ENCODE data around the gene GMIP. TPM values are rescaled to one million over a fixed set of nuclear protein-coding genes. Genes with fewer than 3 reads are reported as not detected.

Gene GMIP
- total RNA-seq, 2 donors from 2014 or later = 3.6 to 20.1 TPM

- no peak for DNase-seq
- Histone ChIP-seq H3K9me3 (no peaks in the 10 kb centered on the region), H3K4me1 (no peaks in the 10 kb centered on the region), H3K36me3 (replicated peaks in 1 of 2; ENCODE audit: insufficient read depth in 1 of 2, low read depth in 2 of 2) (no peaks in the 10 kb centered on the region), H3K4me3 (no peak overlapping the region), H3K27me3 (no peaks in the 10 kb centered on the region), H3K27ac (no peak overlapping the region)
- TF ChIP-seq, protein P1, sequence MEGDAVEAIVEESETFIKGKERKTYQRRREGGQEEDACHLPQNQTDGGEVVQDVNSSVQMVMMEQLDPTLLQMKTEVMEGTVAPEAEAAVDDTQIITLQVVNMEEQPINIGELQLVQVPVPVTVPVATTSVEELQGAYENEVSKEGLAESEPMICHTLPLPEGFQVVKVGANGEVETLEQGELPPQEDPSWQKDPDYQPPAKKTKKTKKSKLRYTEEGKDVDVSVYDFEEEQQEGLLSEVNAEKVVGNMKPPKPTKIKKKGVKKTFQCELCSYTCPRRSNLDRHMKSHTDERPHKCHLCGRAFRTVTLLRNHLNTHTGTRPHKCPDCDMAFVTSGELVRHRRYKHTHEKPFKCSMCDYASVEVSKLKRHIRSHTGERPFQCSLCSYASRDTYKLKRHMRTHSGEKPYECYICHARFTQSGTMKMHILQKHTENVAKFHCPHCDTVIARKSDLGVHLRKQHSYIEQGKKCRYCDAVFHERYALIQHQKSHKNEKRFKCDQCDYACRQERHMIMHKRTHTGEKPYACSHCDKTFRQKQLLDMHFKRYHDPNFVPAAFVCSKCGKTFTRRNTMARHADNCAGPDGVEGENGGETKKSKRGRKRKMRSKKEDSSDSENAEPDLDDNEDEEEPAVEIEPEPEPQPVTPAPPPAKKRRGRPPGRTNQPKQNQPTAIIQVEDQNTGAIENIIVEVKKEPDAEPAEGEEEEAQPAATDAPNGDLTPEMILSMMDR (IDR thresholded peaks at IDR 0.05) = no peak
- TF ChIP-seq POLR2A (IDR thresholded peaks at IDR 0.05) = no peak
- intact Hi-C loops (cut with DNase I) = no loop called here
- no peak for ATAC-seq
- WGBS, 2 donors = 95 to 96% methylated on average over 36 of the region's 36 CpGs
Measured at GRCh38 chr19:19634516-19635312, 8.7 kb downstream of the GMIP start.

GRCh38 chr19:19633711-19634515 is 9.5 kb downstream of the GMIP start:
- Histone ChIP-seq H3K4me1 (peaks cover 5% of the 10 kb centered on the region), H3K36me3 (replicated peaks in 1 of 2; ENCODE audit: insufficient read depth in 1 of 2, low read depth in 2 of 2) (no peaks in the 10 kb centered on the region), H3K27ac (no peak overlapping the region), H3K27me3 (no peaks in the 10 kb centered on the region), H3K9me3 (no peaks in the 10 kb centered on the region), H3K4me3 (no peak overlapping the region)
- TF ChIP-seq POLR2A (IDR thresholded peaks at IDR 0.05) = no peak
- TF ChIP-seq, protein P1 (IDR thresholded peaks at IDR 0.05) = no peak
- 90 to 91% methylated on average over 18 to 22 of the region's 22 CpGs for WGBS, 2 donors
- ATAC-seq = no peak
- intact Hi-C loops (cut with DNase I) = no loop called here
- no peak for DNase-seq

DNA sequence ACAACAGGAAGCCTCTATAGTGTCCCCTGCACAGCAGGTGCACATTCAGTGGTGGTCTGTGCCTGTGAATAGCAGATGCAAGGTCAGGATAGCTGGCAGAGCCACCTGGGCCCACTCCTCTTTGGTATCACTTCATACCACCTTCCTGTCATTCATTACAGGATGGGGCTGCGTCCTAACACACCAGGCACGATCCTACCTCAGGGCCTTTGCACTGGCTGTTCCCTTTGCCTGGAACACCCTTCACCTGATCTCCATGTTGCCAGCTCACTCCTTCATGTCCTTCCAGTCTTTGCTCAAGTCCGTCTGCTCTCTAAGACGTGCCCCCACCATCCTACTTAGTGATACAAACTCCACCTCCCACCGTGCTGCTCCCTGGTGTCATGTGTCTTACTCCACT is 10.8 kb downstream of the GMIP start:
- H3K27me3 ChIP-seq = no peaks in the 10 kb centered on the region
- intact Hi-C loops (cut with DNase I) = no loop called here
- H3K27ac ChIP-seq = no peak overlapping the region
- TF ChIP-seq, protein P1 (IDR thresholded peaks at IDR 0.05) = no peak
- TF ChIP-seq POLR2A (IDR thresholded peaks at IDR 0.05) = no peak
- H3K4me1 ChIP-seq = peaks cover 12% of the 10 kb centered on the region
- H3K36me3 ChIP-seq (replicated peaks in 1 of 2; ENCODE audit: insufficient read depth in 1 of 2, low read depth in 2 of 2) = no peaks in the 10 kb centered on the region
- WGBS, 2 donors = 80 to 81% methylated on average over 5 of the region's 5 CpGs
- H3K9me3 ChIP-seq = no peaks in the 10 kb centered on the region
- DNase-seq (no peak), ATAC-seq (no peak)
- H3K4me3 ChIP-seq = no peak overlapping the region

DNA sequence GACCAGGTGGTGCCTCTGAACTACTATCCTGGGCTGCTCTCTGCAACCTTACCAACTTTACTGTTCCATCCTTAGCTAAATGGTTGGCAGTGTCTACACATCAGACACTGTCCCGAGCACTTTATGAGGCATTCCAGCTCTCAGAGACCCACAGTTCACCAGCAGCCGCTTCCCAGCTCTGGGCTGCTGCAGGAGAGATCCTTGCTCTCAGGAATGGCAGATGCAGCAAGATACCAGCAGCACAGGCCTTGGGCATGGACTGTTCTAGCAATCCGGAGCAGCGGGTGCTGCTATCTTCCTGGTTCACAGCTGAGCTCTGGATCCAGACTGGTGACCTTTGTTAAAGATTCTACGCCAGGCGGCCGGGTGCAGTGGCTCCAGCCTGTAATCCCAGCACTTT is 12.1 kb downstream of the GMIP start:
- no peaks in the 10 kb centered on the region for H3K27me3 ChIP-seq
- no peaks in the 10 kb centered on the region for H3K36me3 ChIP-seq (replicated peaks in 1 of 2; ENCODE audit: insufficient read depth in 1 of 2, low read depth in 2 of 2)
- H3K4me3 ChIP-seq = no peak overlapping the region
- peaks cover 19% of the 10 kb centered on the region for H3K4me1 ChIP-seq
- WGBS, 2 donors = 70 to 78% methylated on average over 3 to 7 of the region's 7 CpGs
- no peak for TF ChIP-seq POLR2A (IDR thresholded peaks at IDR 0.05)
- TF ChIP-seq, protein P1 (IDR thresholded peaks at IDR 0.05) = no peak
- no peak for ATAC-seq
- H3K27ac ChIP-seq = no peak overlapping the region
- intact Hi-C loops (cut with DNase I) = no loop called here
- no peak for DNase-seq
- no peaks in the 10 kb centered on the region for H3K9me3 ChIP-seq
